H9 (cell line): ENCODE results near the gene NPAS3. TPM values are rescaled to one million over a fixed set of nuclear protein-coding genes. Genes with fewer than 3 reads are reported as not detected.

Experiments used
- DNase-seq: peaks from one replicate; pipeline ENCODE4 v3.0.0-alpha.2; 2017
- H2AFZ ChIP-seq: one replicate; pipeline ENCODE4 v1.6.1; 2013; ENCODE audit warnings: mild to moderate bottlenecking, low read length, control low read depth, moderate library complexity
- H2AK5ac ChIP-seq: 2 replicates; pipeline ENCODE4 v1.6.1; 2013; ENCODE audit warnings: low read length, control low read depth, mixed read lengths; ENCODE audit not compliant: insufficient read length
- H2BK120ac ChIP-seq: one replicate; pipeline ENCODE4 v1.6.1; 2013; ENCODE audit warnings: low read depth, mild to moderate bottlenecking, low read length, control low read depth, inconsistent platforms; ENCODE audit not compliant: poor library complexity, severe bottlenecking
- H2BK12ac ChIP-seq: 2 replicates; pipeline ENCODE4 v1.6.1; 2013; ENCODE audit warnings: low read length, control low read depth, mixed read lengths, low read depth; ENCODE audit not compliant: insufficient read length
- H2BK15ac ChIP-seq: 2 replicates; pipeline ENCODE4 v1.6.1; 2013; ENCODE audit warnings: low read depth, low read length, control low read depth
- H2BK20ac ChIP-seq: one replicate; pipeline ENCODE4 v1.6.1; 2013; ENCODE audit warnings: low read depth, mild to moderate bottlenecking, low read length, control low read depth, inconsistent platforms; ENCODE audit not compliant: poor library complexity, severe bottlenecking
- H2BK5ac ChIP-seq: 2 replicates; pipeline ENCODE4 v1.6.1; 2013; ENCODE audit warnings: low read length, control low read depth, mixed read lengths; ENCODE audit not compliant: insufficient read length
- H3K14ac ChIP-seq: 2 replicates; pipeline ENCODE4 v1.6.1; 2013; ENCODE audit warnings: low read length, control low read depth; ENCODE audit not compliant: insufficient read depth
- H3K18ac ChIP-seq: 2 replicates; pipeline ENCODE4 v1.6.1; 2013; ENCODE audit warnings: low read depth, mild to moderate bottlenecking, mixed read lengths, low read length, control low read depth; ENCODE audit not compliant: insufficient read length
- H3K23ac ChIP-seq: 2 replicates; pipeline ENCODE4 v1.6.1; 2013; ENCODE audit warnings: low read length, control low read depth, mixed read lengths, low read depth; ENCODE audit not compliant: insufficient read length
- H3K23me2 ChIP-seq: 2 replicates; pipeline ENCODE4 v1.6.1; 2013; ENCODE audit warnings: low read depth, mild to moderate bottlenecking, mixed read lengths, low read length, control low read depth; ENCODE audit not compliant: insufficient read length, poor library complexity, severe bottlenecking
- H3K27ac ChIP-seq: 2 replicates; pipeline ENCODE4 v1.5.1; 2013; ENCODE audit warnings: low read length, control low read depth, mixed read lengths, low read depth; ENCODE audit not compliant: insufficient read length
- H3K27me3 ChIP-seq: 2 replicates; pipeline ENCODE4 v1.6.1; 2013; ENCODE audit warnings: low read length, control low read depth, inconsistent platforms; ENCODE audit not compliant: insufficient read depth
- H3K4ac ChIP-seq: 2 replicates; pipeline ENCODE4 v1.6.1; 2013; ENCODE audit warnings: low read depth, mild to moderate bottlenecking, control low read depth, inconsistent platforms, low read length, moderate library complexity
- H3K4me1 ChIP-seq: 2 replicates; pipeline ENCODE4 v1.6.1; 2013; ENCODE audit warnings: low read length, control low read depth, inconsistent platforms; ENCODE audit not compliant: insufficient read depth
- H3K4me2 ChIP-seq: 2 replicates; pipeline ENCODE4 v1.6.1; 2013; ENCODE audit warnings: low read length, control low read depth, mixed read lengths; ENCODE audit not compliant: insufficient read length, insufficient read depth
- H3K56ac ChIP-seq: 2 replicates; pipeline ENCODE4 v1.6.1; 2013; ENCODE audit warnings: low read depth, mild to moderate bottlenecking, mixed read lengths, low read length, control low read depth; ENCODE audit not compliant: insufficient read length
- H3K79me1 ChIP-seq: 2 replicates; pipeline ENCODE4 v1.6.1; 2013; ENCODE audit warnings: low read depth, mild to moderate bottlenecking, moderate library complexity, low read length, control low read depth, inconsistent platforms; ENCODE audit not compliant: insufficient read depth, poor library complexity, severe bottlenecking
- H3K79me2 ChIP-seq: 2 replicates; pipeline ENCODE4 v1.6.1; 2013; ENCODE audit warnings: low read length, control low read depth, inconsistent platforms; ENCODE audit not compliant: insufficient read depth
- H3K9ac ChIP-seq: 2 replicates; pipeline ENCODE4 v1.6.1; 2013; ENCODE audit warnings: low read length, control low read depth, mixed read lengths; ENCODE audit not compliant: insufficient read length; ENCODE audit errors: extremely low read depth
- H3K9me3 ChIP-seq: one replicate; pipeline ENCODE4 v1.6.1; 2013; ENCODE audit warnings: low read depth, low read length, inconsistent platforms; ENCODE audit not compliant: control insufficient read depth
- H3T11ph ChIP-seq: one replicate; pipeline ENCODE4 v1.6.1; 2013; ENCODE audit warnings: mild to moderate bottlenecking, low read length, control low read depth, inconsistent platforms
- H4K20me1 ChIP-seq: one replicate; pipeline ENCODE4 v1.6.1; 2013; ENCODE audit not compliant: control insufficient read depth, insufficient read length, insufficient read depth
- H4K5ac ChIP-seq: 2 replicates; pipeline ENCODE4 v1.6.1; 2013; ENCODE audit warnings: low read depth, mild to moderate bottlenecking, mixed read lengths, low read length, control low read depth; ENCODE audit not compliant: insufficient read length
- H4K8ac ChIP-seq: replicated peaks from 2 replicates; pipeline ENCODE4 v1.6.1; 2013; ENCODE audit warnings: low read length, control low read depth, mixed read lengths, low read depth; ENCODE audit not compliant: insufficient read length
- H4K91ac ChIP-seq: 2 replicates; pipeline ENCODE4 v1.6.1; 2013; ENCODE audit warnings: low read depth, mild to moderate bottlenecking, moderate library complexity, mixed read lengths, low read length, control low read depth; ENCODE audit not compliant: insufficient read length
- H3K27ac Mint-ChIP-seq, 3 experiments: 2 replicates in 2 of 3; 3 replicates in 1 of 3; pipeline ENCODE4 v1.8.0; 2020 to 2021; ENCODE audit warnings: mixed read lengths in 3 of 3, mild to moderate bottlenecking in 1 of 3, moderate library complexity in 1 of 3
- H3K27me3 Mint-ChIP-seq: 2 replicates; pipeline ENCODE4 v1.8.0; 2021; ENCODE audit warnings: low read depth, mild to moderate bottlenecking, moderate library complexity, mixed read lengths
- H3K36me3 Mint-ChIP-seq, 3 experiments: 2 replicates in 2 of 3; 3 replicates in 1 of 3; pipeline ENCODE4 v1.8.0; 2020 to 2021; ENCODE audit warnings: low read depth in 3 of 3, mixed read lengths in 3 of 3; ENCODE audit not compliant: insufficient read depth in 1 of 3
- H3K4me1 Mint-ChIP-seq, 2 experiments: 2 replicates each; pipeline ENCODE4 v1.8.0; 2020; ENCODE audit warnings: mixed read lengths in 2 of 2
- H3K4me3 Mint-ChIP-seq, 2 experiments: 2 replicates in 1 of 2; 3 replicates in 1 of 2; pipeline ENCODE4 v1.8.0; 2020 to 2021; ENCODE audit warnings: mild to moderate bottlenecking in 2 of 2, mixed read lengths in 2 of 2, moderate library complexity in 1 of 2
- H3K9me3 Mint-ChIP-seq, 2 experiments: 2 replicates in 1 of 2; 3 replicates in 1 of 2; pipeline ENCODE4 v1.8.0; 2020; ENCODE audit warnings: mild to moderate bottlenecking in 2 of 2, mixed read lengths in 2 of 2, moderate library complexity in 1 of 2
- CTCF ChIP-seq: fragments of 200-600 bp; sonication (generic); conservative IDR thresholded peaks from 3 replicates; pipeline ENCODE4 v1.8.0; 2021; ENCODE audit warnings: antibody characterized with exemption, mild to moderate bottlenecking
- WGBS: extraction: QIAGEN DNeasy Blood & Tissue Kit; methylation state at CpG from one replicate; pipeline ENCODE4 v1.1.7; 2013; ENCODE audit warnings: missing lambda C conversion rate, low lambda C conversion rate, mixed read lengths; ENCODE audit not compliant: insufficient read length; ENCODE audit errors: extremely low coverage; 5-methylcytosine and 5-hydroxymethylcytosine counted together
- total RNA-seq: library from RNA; stranded (reverse); gene quantifications from 2 replicates; pipeline ENCODE4 v1.2.1, GENCODE V29; 2021

The NPAS3 gene
- total RNA-seq, 1 experiment from 2014 or later: 0.17 TPM

GRCh38 chr14:33315721-33316120 is 377.0 kb downstream of the NPAS3 start:
- no peak overlapping the region for H2BK12ac ChIP-seq
- H3K23ac ChIP-seq: no peak overlapping the region
- no peak overlapping the region for H3K4me2 ChIP-seq
- H4K8ac ChIP-seq: no peak overlapping the region
- no peak overlapping the region for H3K4me3 Mint-ChIP-seq
- no peaks in the 10 kb centered on the region for H3K36me3 Mint-ChIP-seq
- H3K79me1 ChIP-seq: no peaks in the 10 kb centered on the region
- no peak for TF ChIP-seq CTCF
- H2BK15ac ChIP-seq: no peak overlapping the region
- no peaks in the 10 kb centered on the region for H3K27me3 ChIP-seq
- H2BK20ac ChIP-seq: no peak overlapping the region
- no peak overlapping the region for H3K27ac Mint-ChIP-seq
- no peak overlapping the region for H3K9ac ChIP-seq
- no peak overlapping the region for H3K18ac ChIP-seq
- no peaks in the 10 kb centered on the region for H3K9me3 ChIP-seq
- DNase-seq: no peak
- H3K4me1 Mint-ChIP-seq: no peaks in the 10 kb centered on the region
- no peak overlapping the region for H2BK5ac ChIP-seq
- H2AFZ ChIP-seq: no peak overlapping the region
- H3K23me2 ChIP-seq: no peaks in the 10 kb centered on the region
- no peaks in the 10 kb centered on the region for H3K79me2 ChIP-seq
- H3K27me3 Mint-ChIP-seq: no peaks in the 10 kb centered on the region
- no peaks in the 10 kb centered on the region for H3K9me3 Mint-ChIP-seq
- no peak overlapping the region for H2BK120ac ChIP-seq
- no peaks in the 10 kb centered on the region for H3K4me1 ChIP-seq
- H3K14ac ChIP-seq: no peak overlapping the region
- no peak overlapping the region for H3T11ph ChIP-seq
- WGBS: no CpG with 5 or more reads among the region's 2 CpGs
- H2AK5ac ChIP-seq: no peak overlapping the region
- H4K20me1 ChIP-seq: no peaks in the 10 kb centered on the region
- no peak overlapping the region for H3K56ac ChIP-seq
- H4K5ac ChIP-seq: no peak overlapping the region
- H3K27ac ChIP-seq: no peak overlapping the region
- no peak overlapping the region for H4K91ac ChIP-seq
- no peak overlapping the region for H3K4ac ChIP-seq
